ENCODE data around the gene BOLA3.
"Not testable (repeated sequence)": the region's sequence is repeated elsewhere in the genome, so short reads cannot be mapped to it uniquely, and the experiment has no call there.

BOLA3 gene

GRCh38 chr2:74149570-74150319 lies 2.0 kb upstream of the BOLA3 start:
- in situ Hi-C loops (cut with MboI; ENCODE audit: low sequenced_read_pairs) = no loop called here

GRCh38 chr2:74149247-74149525 lies 1.5 kb upstream of the BOLA3 start:
- in situ Hi-C loops (cut with MboI; ENCODE audit: low sequenced_read_pairs) = no loop called here

- in situ Hi-C loops (cut with MboI; ENCODE audit: low sequenced_read_pairs) = no loop called here
Measured at GRCh38 chr2:74148457-74149246, 940 bp upstream of the BOLA3 start.

GRCh38 chr2:74146929-74147726 lies 584 bp downstream of the BOLA3 start:
- in situ Hi-C loops (cut with MboI; ENCODE audit: low sequenced_read_pairs) = no loop called here

- in situ Hi-C loops (cut with MboI; ENCODE audit: low sequenced_read_pairs) = no loop called here
Measured at GRCh38 chr2:74142340-74142739, 5.4 kb downstream of the BOLA3 start.

- in situ Hi-C loops (cut with MboI; ENCODE audit: low sequenced_read_pairs) = no loop called here
Measured at GRCh38 chr2:74138600-74139323, 8.9 kb downstream of the BOLA3 start.

- in situ Hi-C loops (cut with MboI; ENCODE audit: low sequenced_read_pairs) = no loop called here
Measured at GRCh38 chr2:74137651-74138599, 9.8 kb downstream of the BOLA3 start.

GRCh38 chr2:74131901-74132300 lies 15.8 kb downstream of the BOLA3 start:
- in situ Hi-C loops (cut with MboI; ENCODE audit: low sequenced_read_pairs) = no loop called here

GRCh38 chr2:74130211-74130995 lies 17.3 kb downstream of the BOLA3 start:
- in situ Hi-C loops (cut with MboI; ENCODE audit: low sequenced_read_pairs) = no loop called here

- in situ Hi-C loops (cut with MboI; ENCODE audit: low sequenced_read_pairs) = no loop called here
Measured at GRCh38 chr2:74128206-74128605, 19.5 kb downstream of the BOLA3 start.

- in situ Hi-C loops (cut with MboI; ENCODE audit: low sequenced_read_pairs) = not testable (repeated sequence)
Measured at GRCh38 chr2:74123955-74124354, 23.8 kb downstream of the BOLA3 start.

- in situ Hi-C loops (cut with MboI; ENCODE audit: low sequenced_read_pairs) = not testable (repeated sequence)
Measured at GRCh38 chr2:74121846-74122245, 25.9 kb downstream of the BOLA3 start.

GRCh38 chr2:74119912-74120825 lies 27.5 kb downstream of the BOLA3 start:
- in situ Hi-C loops (cut with MboI; ENCODE audit: low sequenced_read_pairs) = no loop called here

- in situ Hi-C loops (cut with MboI; ENCODE audit: low sequenced_read_pairs) = no loop called here
Measured at GRCh38 chr2:74119339-74119738, 28.4 kb downstream of the BOLA3 start.

- in situ Hi-C loops (cut with MboI; ENCODE audit: low sequenced_read_pairs) = no loop called here
Measured at GRCh38 chr2:74111380-74111779, 36.3 kb downstream of the BOLA3 start.

GRCh38 chr2:74110537-74110936 lies 37.2 kb downstream of the BOLA3 start:
- in situ Hi-C loops (cut with MboI; ENCODE audit: low sequenced_read_pairs) = no loop called here

GRCh38 chr2:74109551-74109950 lies 38.2 kb downstream of the BOLA3 start:
- in situ Hi-C loops (cut with MboI; ENCODE audit: low sequenced_read_pairs) = no loop called here

GRCh38 chr2:74107071-74107470 lies 40.6 kb downstream of the BOLA3 start:
- in situ Hi-C loops (cut with MboI; ENCODE audit: low sequenced_read_pairs) = no loop called here
